ENCODE measurements around the gene NFIA.
"Not testable (repeated sequence)": the region's sequence is repeated elsewhere in the genome, so short reads cannot be mapped to it uniquely, and the experiment has no call there.

Gene NFIA

DNA sequence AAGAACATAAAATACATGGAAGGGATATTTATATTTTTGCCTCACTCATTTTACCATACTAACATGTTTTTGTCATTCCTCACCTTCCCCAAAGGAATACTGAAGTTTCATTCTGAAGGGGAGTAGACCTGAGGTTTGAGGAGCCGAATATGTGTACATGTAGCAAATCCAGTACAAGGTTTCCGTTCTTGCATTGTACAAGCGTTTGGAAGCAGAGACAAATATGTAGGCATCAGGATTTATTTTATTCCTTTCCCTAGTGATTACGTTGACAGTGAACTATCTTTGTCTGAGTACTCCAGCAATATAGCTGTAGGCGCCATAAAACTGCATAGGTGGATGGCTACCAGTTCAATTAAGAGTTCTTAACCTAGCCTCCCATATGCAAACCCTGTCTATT, 191.5 kb downstream of the NFIA start:
- Histone ChIP-seq H3K36me3 (ENCODE audit: control insufficient read depth, insufficient read depth, low read length) (no peaks in the 10 kb centered on the region), H3K4me1 (ENCODE audit: control insufficient read depth, insufficient read depth, low read length) (no peaks in the 10 kb centered on the region; the same call in 1 of the 2 replicates), H3K27me3 (ENCODE audit: control insufficient read depth, insufficient read depth, low read length) (no peaks in the 10 kb centered on the region), H3K9me3 (ENCODE audit: control insufficient read depth, insufficient read depth, low read length) (no peaks in the 10 kb centered on the region), H3K27ac (ENCODE audit: low read length) (no peak overlapping the region), H3K4me3 (ENCODE audit: low read length) (no peak overlapping the region)
- DNase-seq (ENCODE audit: low read depth, low spot score): no peak
- no CpG with 5 or more reads among the region's 5 CpGs for WGBS (ENCODE audit: insufficient coverage, insufficient read length)

DNA sequence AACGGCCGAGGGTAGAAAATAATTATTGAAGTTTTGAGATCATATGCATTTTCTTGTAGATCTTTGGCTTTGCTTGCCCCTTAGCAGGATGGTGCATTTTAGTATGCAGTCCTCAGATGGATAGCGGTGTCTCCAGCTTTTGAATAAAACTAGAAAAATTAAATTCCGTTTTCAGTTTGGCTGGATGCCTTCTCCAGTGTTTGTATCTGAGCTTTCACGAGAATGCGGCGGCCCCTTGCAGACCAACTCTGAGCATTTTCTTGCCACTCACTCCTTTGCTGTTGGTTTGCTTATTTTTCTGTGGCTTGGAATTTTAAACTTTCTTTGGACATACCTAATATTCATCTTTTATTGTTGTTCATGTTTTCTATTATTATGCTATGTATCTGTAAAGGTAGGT, 192.6 kb downstream of the NFIA start:
- no peak overlapping the region for H3K27ac ChIP-seq (ENCODE audit: low read length)
- no CpG with 5 or more reads among the region's 7 CpGs for WGBS (ENCODE audit: insufficient coverage, insufficient read length)
- no peaks in the 10 kb centered on the region for H3K27me3 ChIP-seq (ENCODE audit: control insufficient read depth, insufficient read depth, low read length)
- H3K36me3 ChIP-seq (ENCODE audit: control insufficient read depth, insufficient read depth, low read length): no peaks in the 10 kb centered on the region
- H3K4me3 ChIP-seq (ENCODE audit: low read length): no peak overlapping the region
- no peak for DNase-seq (ENCODE audit: low read depth, low spot score)
- H3K4me1 ChIP-seq (ENCODE audit: control insufficient read depth, insufficient read depth, low read length): peaks cover 2% of the 10 kb centered on the region; the same call in 1 of the 2 replicates
- H3K9me3 ChIP-seq (ENCODE audit: control insufficient read depth, insufficient read depth, low read length): no peaks in the 10 kb centered on the region

DNA sequence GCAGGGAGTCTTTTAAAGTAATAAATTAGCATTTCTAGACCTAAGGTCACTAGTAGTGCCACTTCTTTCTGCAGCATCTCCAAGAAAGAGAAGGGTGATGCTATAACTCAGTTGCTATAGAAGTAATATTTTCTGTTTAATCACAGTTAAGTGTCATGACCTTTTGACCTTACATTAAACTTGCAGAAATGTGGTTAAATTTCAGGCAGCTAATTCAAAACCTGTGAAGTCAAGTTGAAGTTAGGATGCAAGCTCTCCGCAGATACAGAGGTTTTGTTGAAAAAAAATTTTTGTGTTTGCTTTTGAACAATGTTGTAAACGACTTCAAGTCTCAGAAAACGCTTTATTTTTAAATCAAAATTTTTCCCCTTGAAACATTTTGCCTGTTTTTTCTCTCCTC, 193.9 kb downstream of the NFIA start:
- DNase-seq (ENCODE audit: low read depth, low spot score): no peak
- H3K27ac ChIP-seq (ENCODE audit: low read length): no peak overlapping the region
- no peaks in the 10 kb centered on the region for H3K9me3 ChIP-seq (ENCODE audit: control insufficient read depth, insufficient read depth, low read length)
- no CpG with 5 or more reads among the region's 3 CpGs for WGBS (ENCODE audit: insufficient coverage, insufficient read length)
- H3K27me3 ChIP-seq (ENCODE audit: control insufficient read depth, insufficient read depth, low read length): no peaks in the 10 kb centered on the region
- no peaks in the 10 kb centered on the region for H3K36me3 ChIP-seq (ENCODE audit: control insufficient read depth, insufficient read depth, low read length)
- peaks cover 2% of the 10 kb centered on the region; the same call in 1 of the 2 replicates for H3K4me1 ChIP-seq (ENCODE audit: control insufficient read depth, insufficient read depth, low read length)
- H3K4me3 ChIP-seq (ENCODE audit: low read length): no peak overlapping the region

DNA sequence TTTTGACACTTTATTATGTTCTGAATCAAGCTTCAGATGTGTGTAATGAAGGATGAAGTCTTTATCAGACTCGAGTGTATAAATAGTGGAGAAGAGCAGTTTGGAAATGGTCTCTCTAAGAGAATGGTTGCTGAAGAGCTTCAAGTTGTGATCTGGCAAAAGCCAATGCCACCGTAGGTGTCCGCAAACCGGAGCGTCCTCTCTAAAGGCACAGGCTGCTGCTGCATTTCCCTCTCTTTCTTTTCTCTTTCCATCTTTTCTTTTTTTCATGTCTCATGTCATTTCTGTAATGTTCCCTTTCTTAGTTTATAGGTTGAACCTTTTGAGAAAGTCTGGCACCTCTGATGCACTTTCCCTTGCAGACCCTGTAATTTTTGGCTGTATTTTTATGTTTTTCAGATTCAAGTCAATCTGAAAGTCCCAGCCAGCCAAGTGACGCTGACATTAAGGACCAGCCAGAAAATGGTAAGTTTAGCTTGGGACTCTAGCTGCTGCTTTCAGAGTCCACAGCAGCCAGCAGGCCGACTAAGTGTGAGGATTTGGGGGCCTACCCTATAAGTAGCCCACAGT, 194.8 kb downstream of the NFIA start:
- no peak for DNase-seq (ENCODE audit: low read depth, low spot score)
- H3K9me3 ChIP-seq (ENCODE audit: control insufficient read depth, insufficient read depth, low read length): no peaks in the 10 kb centered on the region
- WGBS (ENCODE audit: insufficient coverage, insufficient read length): no CpG with 5 or more reads among the region's 7 CpGs
- H3K4me3 ChIP-seq (ENCODE audit: low read length): no peak overlapping the region
- H3K27ac ChIP-seq (ENCODE audit: low read length): no peak overlapping the region
- peaks cover 2% of the 10 kb centered on the region; the same call in 1 of the 2 replicates for H3K4me1 ChIP-seq (ENCODE audit: control insufficient read depth, insufficient read depth, low read length)
- no peaks in the 10 kb centered on the region for H3K36me3 ChIP-seq (ENCODE audit: control insufficient read depth, insufficient read depth, low read length)
- H3K27me3 ChIP-seq (ENCODE audit: control insufficient read depth, insufficient read depth, low read length): no peaks in the 10 kb centered on the region

DNA sequence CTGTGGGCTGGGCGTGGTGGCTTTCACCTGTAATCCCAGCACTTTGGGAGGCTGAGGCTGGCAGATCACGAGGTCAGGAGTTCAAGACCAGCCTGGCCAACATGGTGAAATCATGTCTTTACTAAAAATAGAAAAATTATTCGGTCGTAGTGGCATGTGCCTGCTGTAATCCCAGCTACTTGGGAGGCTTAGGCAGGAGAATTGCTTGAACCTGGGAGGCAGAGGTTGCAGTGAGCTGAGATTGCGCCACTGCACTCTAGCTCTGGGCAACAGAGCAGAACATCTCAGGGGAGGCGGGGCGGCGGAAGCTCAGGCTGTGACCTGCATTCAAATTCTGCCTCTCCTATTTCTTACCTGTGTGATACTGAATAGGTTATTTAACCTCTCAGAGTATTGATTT, 196.1 kb downstream of the NFIA start:
- not testable (repeated sequence) for H3K9me3 ChIP-seq (ENCODE audit: control insufficient read depth, insufficient read depth, low read length); H3K4me1 ChIP-seq (ENCODE audit: control insufficient read depth, insufficient read depth, low read length); H3K27me3 ChIP-seq (ENCODE audit: control insufficient read depth, insufficient read depth, low read length); H3K4me3 ChIP-seq (ENCODE audit: low read length); H3K36me3 ChIP-seq (ENCODE audit: control insufficient read depth, insufficient read depth, low read length); H3K27ac ChIP-seq (ENCODE audit: low read length); DNase-seq (ENCODE audit: low read depth, low spot score)
- WGBS (ENCODE audit: insufficient coverage, insufficient read length): no CpG with 5 or more reads among the region's 8 CpGs

DNA sequence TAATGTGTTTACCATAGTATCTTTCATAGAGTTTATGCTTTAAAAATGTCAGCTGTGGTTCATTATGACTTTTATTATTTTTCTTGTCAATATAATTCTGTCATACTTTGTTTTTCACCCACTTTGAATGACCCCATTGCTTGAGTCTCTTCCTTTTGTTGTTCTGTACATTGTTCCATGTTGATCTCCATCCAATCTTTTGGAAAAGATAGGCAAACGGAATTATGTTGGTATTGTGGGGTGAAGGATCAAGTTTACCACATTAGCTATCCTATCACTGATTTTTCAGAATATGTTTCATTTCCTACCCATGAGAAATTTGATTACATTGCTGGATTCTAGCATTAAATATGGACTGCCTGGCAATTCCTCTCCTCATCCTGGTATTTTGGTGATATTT, 196.6 kb downstream of the NFIA start:
- no peaks in the 10 kb centered on the region for H3K27me3 ChIP-seq (ENCODE audit: control insufficient read depth, insufficient read depth, low read length)
- H3K36me3 ChIP-seq (ENCODE audit: control insufficient read depth, insufficient read depth, low read length): no peaks in the 10 kb centered on the region
- no peak for DNase-seq (ENCODE audit: low read depth, low spot score)
- H3K4me1 ChIP-seq (ENCODE audit: control insufficient read depth, insufficient read depth, low read length): peaks cover 2% of the 10 kb centered on the region; the same call in 1 of the 2 replicates
- WGBS (ENCODE audit: insufficient coverage, insufficient read length): no CpG with 5 or more reads among the region's 1 CpG
- no peak overlapping the region for H3K27ac ChIP-seq (ENCODE audit: low read length)
- no peaks in the 10 kb centered on the region for H3K9me3 ChIP-seq (ENCODE audit: control insufficient read depth, insufficient read depth, low read length)
- no peak overlapping the region for H3K4me3 ChIP-seq (ENCODE audit: low read length)

DNA sequence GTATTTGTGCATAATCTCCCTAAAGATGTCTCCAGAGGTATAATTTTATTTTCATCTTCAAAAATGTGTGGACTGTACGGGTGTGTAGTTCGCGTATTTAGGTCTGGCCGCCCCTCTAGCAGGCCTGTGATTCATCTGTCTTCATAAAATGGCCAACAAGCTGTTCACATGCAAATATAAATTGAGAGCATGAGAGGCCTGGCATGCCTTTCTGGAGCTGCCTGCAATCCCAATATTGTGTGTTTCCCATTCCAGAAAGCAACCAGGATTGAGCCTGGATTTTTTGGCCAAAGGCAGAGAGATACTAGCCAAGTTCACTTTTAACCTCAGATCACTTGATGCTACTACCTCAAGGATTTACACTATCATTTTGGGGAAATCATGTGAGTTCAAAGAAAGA, 197.2 kb downstream of the NFIA start:
- Histone ChIP-seq H3K9me3 (ENCODE audit: control insufficient read depth, insufficient read depth, low read length) (no peaks in the 10 kb centered on the region), H3K27me3 (ENCODE audit: control insufficient read depth, insufficient read depth, low read length) (no peaks in the 10 kb centered on the region), H3K4me1 (ENCODE audit: control insufficient read depth, insufficient read depth, low read length) (peaks cover 2% of the 10 kb centered on the region; the same call in 1 of the 2 replicates), H3K27ac (ENCODE audit: low read length) (no peak overlapping the region), H3K4me3 (ENCODE audit: low read length) (no peak overlapping the region), H3K36me3 (ENCODE audit: control insufficient read depth, insufficient read depth, low read length) (no peaks in the 10 kb centered on the region)
- DNase-seq (ENCODE audit: low read depth, low spot score): no peak
- WGBS (ENCODE audit: insufficient coverage, insufficient read length): no CpG with 5 or more reads among the region's 4 CpGs

DNA sequence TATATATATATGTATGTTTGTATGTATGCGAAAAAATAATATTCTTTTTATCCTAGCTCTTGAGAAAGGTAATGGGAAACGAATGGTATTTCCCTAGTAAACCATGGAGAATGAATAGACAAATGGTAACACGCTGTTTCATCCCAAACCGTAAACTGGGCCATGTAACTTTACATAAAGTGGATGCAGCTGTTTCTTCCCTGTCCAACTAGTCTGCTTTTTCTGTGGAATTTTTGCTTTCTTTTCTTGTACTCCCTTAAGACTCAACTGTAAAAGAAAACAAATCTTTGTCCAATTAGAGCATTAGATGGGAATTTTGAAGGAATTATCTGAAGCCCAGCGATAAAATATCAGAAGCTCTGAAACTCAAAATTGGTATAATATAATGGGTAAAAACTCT, 198.1 kb downstream of the NFIA start:
- H3K36me3 ChIP-seq (ENCODE audit: control insufficient read depth, insufficient read depth, low read length): no peaks in the 10 kb centered on the region
- no peaks in the 10 kb centered on the region for H3K27me3 ChIP-seq (ENCODE audit: control insufficient read depth, insufficient read depth, low read length)
- WGBS (ENCODE audit: insufficient coverage, insufficient read length): 100% methylated on average over 2 of the region's 5 CpGs
- no peak for DNase-seq (ENCODE audit: low read depth, low spot score)
- no peaks in the 10 kb centered on the region for H3K9me3 ChIP-seq (ENCODE audit: control insufficient read depth, insufficient read depth, low read length)
- H3K27ac ChIP-seq (ENCODE audit: low read length): no peak overlapping the region
- no peak overlapping the region for H3K4me3 ChIP-seq (ENCODE audit: low read length)
- H3K4me1 ChIP-seq (ENCODE audit: control insufficient read depth, insufficient read depth, low read length): peaks cover 2% of the 10 kb centered on the region; the same call in 1 of the 2 replicates

DNA sequence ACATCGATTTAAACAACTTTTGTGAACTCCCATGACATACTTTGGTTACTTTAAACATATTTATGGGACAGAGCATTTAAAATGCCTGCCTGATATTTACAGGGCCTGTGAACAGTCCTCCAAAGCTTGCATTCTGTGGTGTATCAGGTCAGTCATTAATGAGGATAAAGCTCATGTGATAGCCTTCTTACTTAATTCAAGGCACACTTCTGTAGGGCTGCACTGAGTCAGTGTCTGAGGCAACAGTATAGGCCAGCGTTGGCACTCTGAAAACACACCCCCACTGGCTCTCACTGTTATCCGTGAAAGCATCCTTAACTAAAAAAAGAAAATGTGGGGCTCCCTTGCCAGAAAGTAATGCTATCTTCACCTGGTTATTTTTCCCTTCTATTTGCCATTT, 200.0 kb downstream of the NFIA start:
- Histone ChIP-seq H3K4me3 (ENCODE audit: low read length) (no peak overlapping the region), H3K4me1 (ENCODE audit: control insufficient read depth, insufficient read depth, low read length) (peaks cover 2% of the 10 kb centered on the region; the same call in 1 of the 2 replicates), H3K36me3 (ENCODE audit: control insufficient read depth, insufficient read depth, low read length) (no peaks in the 10 kb centered on the region), H3K27ac (ENCODE audit: low read length) (no peak overlapping the region), H3K27me3 (ENCODE audit: control insufficient read depth, insufficient read depth, low read length) (no peaks in the 10 kb centered on the region), H3K9me3 (ENCODE audit: control insufficient read depth, insufficient read depth, low read length) (no peaks in the 10 kb centered on the region)
- DNase-seq (ENCODE audit: low read depth, low spot score): no peak
- WGBS (ENCODE audit: insufficient coverage, insufficient read length): no CpG with 5 or more reads among the region's 3 CpGs

DNA sequence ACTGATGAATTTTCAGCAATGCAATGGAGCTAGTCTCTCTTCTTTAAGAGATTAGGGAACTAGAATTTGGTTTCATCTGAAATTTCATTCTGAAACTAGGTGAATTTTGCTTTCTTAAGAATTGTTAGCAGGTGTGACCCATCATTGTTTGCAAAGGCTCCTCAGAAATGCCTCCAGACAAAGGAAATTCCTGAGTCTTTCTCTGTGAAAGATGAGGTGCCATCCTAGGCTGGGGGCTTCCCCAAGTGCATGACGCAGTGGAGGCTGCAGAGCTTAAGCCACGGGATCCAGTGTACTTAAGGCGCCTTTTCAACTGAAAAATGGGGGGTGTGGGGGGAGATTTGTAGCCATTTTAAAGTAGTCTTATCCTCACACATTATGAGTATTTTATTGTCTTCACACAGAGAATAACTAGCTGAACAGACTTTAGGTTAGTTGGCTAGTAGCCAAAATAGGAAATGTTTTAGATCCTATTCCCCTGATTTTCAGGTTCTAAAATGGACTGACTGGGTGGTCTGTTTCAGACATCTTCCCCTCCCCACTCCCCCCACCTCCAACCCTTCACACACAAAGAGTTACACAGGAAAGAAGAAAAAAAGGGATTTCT, 202.0 kb downstream of the NFIA start:
- no peaks in the 10 kb centered on the region for H3K27me3 ChIP-seq (ENCODE audit: control insufficient read depth, insufficient read depth, low read length)
- H3K4me1 ChIP-seq (ENCODE audit: control insufficient read depth, insufficient read depth, low read length): peaks cover 2% of the 10 kb centered on the region; the same call in 1 of the 2 replicates
- no peak for DNase-seq (ENCODE audit: low read depth, low spot score)
- H3K4me3 ChIP-seq (ENCODE audit: low read length): no peak overlapping the region
- no peaks in the 10 kb centered on the region for H3K36me3 ChIP-seq (ENCODE audit: control insufficient read depth, insufficient read depth, low read length)
- WGBS (ENCODE audit: insufficient coverage, insufficient read length): no CpG with 5 or more reads among the region's 3 CpGs
- H3K9me3 ChIP-seq (ENCODE audit: control insufficient read depth, insufficient read depth, low read length): no peaks in the 10 kb centered on the region
- H3K27ac ChIP-seq (ENCODE audit: low read length): no peak overlapping the region

DNA sequence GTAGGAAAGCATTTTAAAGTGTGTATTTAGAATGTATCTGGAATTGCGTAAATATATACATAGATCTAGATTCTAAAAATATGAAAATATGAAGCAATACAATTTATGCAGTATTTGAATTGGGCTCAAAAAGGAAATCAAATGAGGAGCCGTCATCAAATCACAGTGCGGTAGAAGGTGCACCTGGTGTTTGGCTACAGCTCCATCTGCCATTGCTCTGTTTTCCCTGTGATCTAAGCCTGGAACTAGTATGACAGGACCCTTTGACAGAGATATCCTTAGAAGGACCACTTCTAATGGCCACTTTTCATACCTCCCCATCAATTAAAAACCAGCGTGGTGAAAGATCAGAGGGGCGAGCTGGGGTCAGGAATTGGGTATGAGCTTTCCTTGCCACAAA, 202.6 kb downstream of the NFIA start:
- H3K4me3 ChIP-seq (ENCODE audit: low read length): no peak overlapping the region
- no peak overlapping the region for H3K27ac ChIP-seq (ENCODE audit: low read length)
- H3K27me3 ChIP-seq (ENCODE audit: control insufficient read depth, insufficient read depth, low read length): no peaks in the 10 kb centered on the region
- no peak for DNase-seq (ENCODE audit: low read depth, low spot score)
- no peaks in the 10 kb centered on the region for H3K9me3 ChIP-seq (ENCODE audit: control insufficient read depth, insufficient read depth, low read length)
- H3K36me3 ChIP-seq (ENCODE audit: control insufficient read depth, insufficient read depth, low read length): no peaks in the 10 kb centered on the region
- no peaks in the 10 kb centered on the region; the same call in 1 of the 2 replicates for H3K4me1 ChIP-seq (ENCODE audit: control insufficient read depth, insufficient read depth, low read length)
- no CpG with 5 or more reads among the region's 5 CpGs for WGBS (ENCODE audit: insufficient coverage, insufficient read length)
